ENCODE results near the gene SNX19.

GRCh38 chr11:130916238-130916855 lies at the start of gene SNX19:
- peak; percentile 90 for TF ChIP-seq CTCF (IDR thresholded peaks at IDR 0.05)
- no peak for TF ChIP-seq EZH2phosphoT487 (IDR thresholded peaks at IDR 0.05)
- TF ChIP-seq EZH2 (IDR thresholded peaks at IDR 0.05) = peak; percentile 28

Measured in neural progenitor cell (in vitro differentiated cells).